HFF-Myc (cell line): ENCODE results near the gene PPP2R3B.

Source experiments
- DNase-seq: peaks from one replicate; pipeline ENCODE4 v3.0.0-alpha.2; 2011; ENCODE audit warnings: low read depth; ENCODE audit errors: extremely low read depth
- H3K4me3 ChIP-seq: replicated peaks from 2 replicates; pipeline ENCODE4 v1.5.1; 2011; ENCODE audit warnings: low read depth, mild to moderate bottlenecking, control low read depth, low read length
- TF ChIP-seq, protein P1 (sequence below): IDR thresholded peaks from 2 replicates; pipeline ENCODE4 v1.5.1; 2012; ENCODE audit warnings: mild to moderate bottlenecking, low read depth, low read length, control low read depth; ENCODE audit errors: missing control alignments

Gene PPP2R3B

DNA sequence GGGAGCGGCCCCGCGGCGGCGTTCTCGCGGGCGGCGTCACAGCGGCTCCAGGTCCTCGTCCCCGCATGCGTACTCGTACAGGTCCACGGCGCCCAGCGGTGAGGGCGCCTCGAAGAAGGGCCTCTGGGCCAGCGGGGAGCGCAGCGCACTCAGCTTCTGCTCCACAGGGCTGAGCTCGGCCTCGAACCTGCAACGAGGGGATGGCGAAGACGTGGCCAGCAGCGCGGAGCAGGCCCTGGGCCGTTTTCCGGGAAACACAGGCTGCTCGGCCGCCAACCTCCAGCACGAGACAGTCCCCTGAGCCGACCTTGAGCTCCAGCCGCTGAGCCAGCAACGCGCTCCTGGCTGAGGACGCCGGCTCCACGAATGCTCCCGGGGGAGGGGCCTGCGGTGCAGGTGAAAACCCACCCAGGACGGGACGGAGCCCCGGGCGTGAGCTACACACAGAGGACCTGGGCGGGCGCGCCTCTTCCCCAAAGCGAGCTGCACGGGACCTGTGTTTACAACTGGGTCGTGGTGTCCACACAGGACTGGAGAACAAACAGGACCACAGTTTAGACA lies 52.3 kb downstream of the PPP2R3B start:
- no peak for DNase-seq
- TF ChIP-seq, protein P1, sequence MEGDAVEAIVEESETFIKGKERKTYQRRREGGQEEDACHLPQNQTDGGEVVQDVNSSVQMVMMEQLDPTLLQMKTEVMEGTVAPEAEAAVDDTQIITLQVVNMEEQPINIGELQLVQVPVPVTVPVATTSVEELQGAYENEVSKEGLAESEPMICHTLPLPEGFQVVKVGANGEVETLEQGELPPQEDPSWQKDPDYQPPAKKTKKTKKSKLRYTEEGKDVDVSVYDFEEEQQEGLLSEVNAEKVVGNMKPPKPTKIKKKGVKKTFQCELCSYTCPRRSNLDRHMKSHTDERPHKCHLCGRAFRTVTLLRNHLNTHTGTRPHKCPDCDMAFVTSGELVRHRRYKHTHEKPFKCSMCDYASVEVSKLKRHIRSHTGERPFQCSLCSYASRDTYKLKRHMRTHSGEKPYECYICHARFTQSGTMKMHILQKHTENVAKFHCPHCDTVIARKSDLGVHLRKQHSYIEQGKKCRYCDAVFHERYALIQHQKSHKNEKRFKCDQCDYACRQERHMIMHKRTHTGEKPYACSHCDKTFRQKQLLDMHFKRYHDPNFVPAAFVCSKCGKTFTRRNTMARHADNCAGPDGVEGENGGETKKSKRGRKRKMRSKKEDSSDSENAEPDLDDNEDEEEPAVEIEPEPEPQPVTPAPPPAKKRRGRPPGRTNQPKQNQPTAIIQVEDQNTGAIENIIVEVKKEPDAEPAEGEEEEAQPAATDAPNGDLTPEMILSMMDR, result no peak
- H3K4me3 ChIP-seq, result no peak overlapping the region

DNA sequence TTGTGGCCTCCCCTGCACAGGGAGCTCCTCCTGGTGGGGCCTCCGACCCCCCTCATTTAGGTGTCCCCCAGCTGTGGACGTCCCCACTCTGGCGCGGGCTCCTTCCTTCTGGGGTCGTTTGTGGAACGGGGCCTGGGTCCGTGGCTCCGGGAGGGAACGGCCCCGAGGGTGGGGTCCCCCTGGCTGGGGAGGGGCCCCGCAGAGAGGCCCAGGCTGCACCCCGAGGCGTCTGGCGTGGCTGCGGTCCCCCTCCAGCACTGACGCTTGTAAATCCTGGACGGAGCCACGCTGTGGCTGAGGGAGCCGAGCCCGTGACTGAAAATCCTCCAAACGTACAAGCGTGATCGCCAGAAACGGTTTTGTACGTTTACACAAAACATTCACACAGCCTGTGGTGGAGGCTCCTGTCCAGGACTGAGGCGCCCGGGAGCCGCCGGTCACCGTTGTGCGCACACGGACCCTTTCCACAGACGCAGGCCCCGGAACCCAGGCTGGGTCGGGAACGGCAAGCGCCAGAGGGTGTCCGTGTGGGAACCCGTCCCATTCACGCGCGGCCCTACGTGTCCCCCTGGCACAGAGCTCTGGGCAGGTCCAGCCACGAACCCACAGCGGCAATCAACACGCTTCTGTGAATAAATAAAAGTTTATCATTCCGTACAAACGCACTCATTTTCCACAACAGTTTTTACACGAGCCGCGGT lies 52.9 kb downstream of the PPP2R3B start:
- TF ChIP-seq, protein P1, result no peak
- no peak for DNase-seq
- no peak overlapping the region for H3K4me3 ChIP-seq

DNA sequence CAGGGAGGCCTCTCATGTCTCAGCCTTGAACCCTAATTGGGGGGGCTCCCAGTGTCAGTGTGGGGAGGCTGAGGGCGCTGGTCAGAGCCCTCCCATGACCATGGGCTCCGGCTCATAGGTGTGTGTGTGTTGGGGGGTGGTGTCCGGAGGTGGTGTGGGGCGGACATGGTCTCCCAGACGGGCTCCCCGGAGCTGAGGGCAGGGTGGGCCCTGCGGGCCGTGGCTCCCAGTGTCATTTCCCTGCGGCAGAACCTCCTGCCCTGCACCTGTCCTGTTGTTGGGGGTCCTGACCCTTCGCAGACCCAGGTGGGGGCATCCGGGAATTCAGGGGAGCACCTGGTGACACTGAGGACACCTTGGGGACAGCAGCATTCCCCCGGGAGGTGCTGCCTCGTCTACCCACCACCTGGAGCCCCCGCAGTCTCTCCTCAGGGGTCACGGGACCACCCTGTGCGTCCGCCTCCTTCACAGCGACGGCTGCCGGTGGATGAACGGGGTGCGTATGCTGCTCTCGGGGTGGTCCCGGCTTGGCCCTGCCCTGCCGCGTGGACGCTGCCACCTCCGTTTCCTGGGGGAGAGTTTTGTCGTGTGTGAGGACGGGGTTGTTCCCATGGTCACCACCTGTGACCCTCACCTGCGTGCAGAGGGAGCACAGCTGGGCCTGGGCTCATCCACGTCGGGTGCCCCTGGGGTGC lies 53.6 kb downstream of the PPP2R3B start:
- no peak for DNase-seq
- no peak overlapping the region for H3K4me3 ChIP-seq
- TF ChIP-seq, protein P1, result no peak

DNA sequence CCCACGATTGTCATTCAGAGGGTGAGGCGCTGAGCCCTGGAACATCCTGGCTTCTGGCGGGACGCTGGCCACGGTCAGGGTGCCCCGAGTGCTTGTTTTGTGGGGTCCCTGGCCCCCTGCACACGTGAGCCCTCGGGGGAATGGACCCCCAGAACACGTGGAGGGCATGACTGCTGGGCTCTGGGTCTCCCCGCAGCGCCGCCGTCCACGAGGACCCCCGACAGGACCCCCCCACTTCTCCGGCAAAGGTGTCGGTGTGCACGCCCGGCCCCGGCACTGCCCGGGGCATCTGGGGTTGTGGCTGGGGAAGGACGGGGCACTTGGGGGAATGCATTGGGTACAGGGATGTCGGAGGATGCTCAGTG lies 54.2 kb downstream of the PPP2R3B start:
- TF ChIP-seq, protein P1, result no peak
- DNase-seq, result no peak
- H3K4me3 ChIP-seq, result no peak overlapping the region

DNA sequence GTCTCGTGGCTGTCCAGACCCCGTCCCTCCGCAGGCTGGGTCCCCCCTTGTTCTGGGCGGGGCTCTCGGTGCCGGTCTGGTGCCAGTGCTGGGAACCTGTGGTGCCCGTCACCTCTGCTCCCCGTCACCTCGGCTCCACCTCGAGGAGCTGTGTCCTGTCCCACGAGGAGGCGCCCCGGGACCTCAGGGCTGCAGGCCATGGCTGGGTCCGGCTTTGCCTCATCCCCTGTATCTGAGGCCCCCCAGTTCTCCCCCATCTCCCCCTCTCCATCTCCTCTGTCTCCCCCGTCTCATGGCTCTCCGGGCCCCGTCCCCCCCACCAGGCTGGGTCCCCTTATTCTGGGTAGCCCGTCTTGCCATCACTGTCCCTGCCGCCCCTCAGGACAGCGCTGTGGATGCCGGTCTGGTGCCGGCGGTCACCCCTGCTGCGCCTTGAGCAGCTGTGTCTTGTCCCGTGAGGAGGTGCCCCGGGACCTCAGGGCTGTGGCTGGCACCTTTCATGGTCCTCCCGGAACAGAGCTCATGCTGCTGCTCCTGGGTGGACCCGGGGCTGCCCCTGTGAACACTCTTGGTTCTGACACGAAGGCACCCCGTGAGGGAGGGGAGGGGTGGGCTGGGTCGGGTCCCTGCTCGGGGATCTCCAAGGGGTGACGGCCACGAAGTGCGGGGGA lies 54.7 kb downstream of the PPP2R3B start:
- TF ChIP-seq, protein P1, result no peak
- DNase-seq, result no peak
- H3K4me3 ChIP-seq, result no peak overlapping the region

DNA sequence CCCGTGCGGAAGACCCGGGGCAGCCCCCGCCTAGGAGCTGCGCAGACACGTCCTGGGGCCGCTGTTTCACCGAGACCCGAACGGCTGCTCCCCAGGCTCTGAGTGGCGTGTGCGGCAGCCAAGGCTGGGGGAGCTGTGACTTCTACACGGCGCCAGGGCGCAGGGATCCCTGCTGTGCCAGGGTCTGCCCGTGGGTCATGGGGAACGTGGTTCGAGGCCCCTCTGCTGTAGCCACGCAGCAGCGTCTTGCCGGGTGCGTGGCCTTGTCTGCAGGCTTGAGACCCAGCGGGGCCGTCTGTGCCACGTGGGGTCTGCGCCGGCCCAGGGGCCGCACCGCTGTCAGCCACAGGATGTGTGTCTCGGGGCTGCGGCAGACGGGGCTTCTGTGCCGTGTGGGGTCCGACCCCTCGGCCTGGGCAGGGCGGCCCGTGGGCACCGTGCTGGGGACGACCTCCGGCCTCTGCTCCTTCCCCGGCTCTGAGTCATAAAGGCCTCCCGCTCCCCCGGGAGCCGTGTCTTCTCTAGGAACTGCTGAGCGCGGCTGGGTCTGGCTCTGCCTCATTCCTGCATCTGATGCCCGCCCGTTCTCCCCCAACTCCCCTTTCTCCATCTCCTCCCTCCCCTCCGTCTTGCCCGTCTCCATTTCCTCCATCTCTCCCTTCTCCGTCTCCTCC lies 55.4 kb downstream of the PPP2R3B start:
- peak overlapping the region; percentile 3; the same call in 1 of the 2 replicates for H3K4me3 ChIP-seq
- TF ChIP-seq, protein P1, result no peak
- DNase-seq, result no peak
